Thymus (tissue), 11 donors: ENCODE results near the gene LRIG1. TPM values are rescaled to one million over a fixed set of nuclear protein-coding genes. Genes with fewer than 3 reads are reported as not detected.
A peak's percentile ranks its signal among the peaks of the same experiment; 100 is the strongest.

ENCODE experiments used
- DNase-seq, 9 donors: peaks; one replicate each; pipeline ENCODE4 v3.0.0-alpha.2; 2013; ENCODE audit warnings: low spot score in 9 of 9, low read depth in 6 of 9, missing footprints in 1 of 9
- H3K27ac ChIP-seq, 2 donors: one replicate each; pipeline ENCODE4 v1.5.1; 2013; ENCODE audit warnings: control low read depth in 1 of 2, low read depth in 1 of 2, low read length in 1 of 2, mild to moderate bottlenecking in 1 of 2, moderate library complexity in 1 of 2
- H3K27me3 ChIP-seq, 2 donors: one replicate each; pipeline ENCODE4 v1.5.1; 2013; ENCODE audit warnings: low read length in 1 of 2; ENCODE audit not compliant: control insufficient read depth in 2 of 2, insufficient read depth in 1 of 2
- H3K36me3 ChIP-seq, 2 donors: one replicate each; pipeline ENCODE4 v1.5.1; 2013; ENCODE audit warnings: low read length in 1 of 2, mild to moderate bottlenecking in 1 of 2, moderate library complexity in 1 of 2; ENCODE audit not compliant: control insufficient read depth in 2 of 2, insufficient read depth in 2 of 2
- H3K4me1 ChIP-seq, 2 donors: one replicate each; pipeline ENCODE4 v1.5.1; 2013; ENCODE audit warnings: low read length in 2 of 2; ENCODE audit not compliant: control insufficient read depth in 2 of 2, insufficient read depth in 2 of 2
- H3K4me3 ChIP-seq, 2 donors: one replicate each; pipeline ENCODE4 v1.5.1; 2013; ENCODE audit warnings: low read length in 2 of 2, control low read depth in 1 of 2, mild to moderate bottlenecking in 1 of 2
- H3K9me3 ChIP-seq, 2 donors: one replicate each; pipeline ENCODE4 v1.5.1; 2013; ENCODE audit warnings: low read length in 1 of 2, mild to moderate bottlenecking in 1 of 2; ENCODE audit not compliant: control insufficient read depth in 2 of 2, insufficient read depth in 1 of 2
- WGBS: extraction: QIAGEN DNeasy Blood & Tissue Kit; methylation state at CpG from one replicate; pipeline ENCODE4 v1.1.7; 2013; 5-methylcytosine and 5-hydroxymethylcytosine counted together
- polyA plus RNA-seq: library from polyadenylated mRNA; stranded (reverse); fragments of 200-250 nt; gene quantifications from one replicate; pipeline ENCODE4 v1.2.3, GENCODE V29; 2013
- total RNA-seq: library from RNA; stranded (reverse); fragments of 120-200 nt; gene quantifications from one replicate; pipeline ENCODE4 v1.2.4, GENCODE V29; 2013
- donor health status: healthy.

LRIG1 gene
- total and polyA plus RNA-seq, 2 donors = 8.8 to 10.9 TPM

DNA sequence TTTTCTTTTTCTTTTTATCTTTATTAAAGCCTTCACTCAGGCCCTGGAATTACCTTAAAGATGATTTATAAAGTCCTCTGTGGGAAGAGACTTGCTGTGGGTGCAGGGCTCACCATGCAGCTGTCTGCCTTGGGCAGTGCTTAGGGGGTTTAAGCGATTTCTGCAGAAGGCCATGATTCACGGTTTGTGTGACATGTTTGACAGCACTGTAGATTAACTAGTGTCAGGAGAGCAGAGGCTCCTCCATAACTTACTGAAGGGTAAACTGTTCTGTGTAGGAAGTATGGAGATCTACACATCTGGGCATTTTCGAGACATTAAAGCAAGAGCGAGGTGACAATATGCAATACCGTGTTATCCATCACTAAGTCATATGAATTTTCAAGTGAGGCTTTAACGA is 137.7 kb downstream of the LRIG1 start:
- Histone ChIP-seq H3K27ac (no peak overlapping the region), H3K27me3 (no peaks in the 10 kb centered on the region), H3K4me3 (no peak overlapping the region), H3K4me1 (no peaks in the 10 kb centered on the region), H3K36me3 (no peaks in the 10 kb centered on the region), H3K9me3 (no peaks in the 10 kb centered on the region)
- WGBS = 97% methylated on average over 6 of the region's 6 CpGs
- DNase-seq = no peak

DNA sequence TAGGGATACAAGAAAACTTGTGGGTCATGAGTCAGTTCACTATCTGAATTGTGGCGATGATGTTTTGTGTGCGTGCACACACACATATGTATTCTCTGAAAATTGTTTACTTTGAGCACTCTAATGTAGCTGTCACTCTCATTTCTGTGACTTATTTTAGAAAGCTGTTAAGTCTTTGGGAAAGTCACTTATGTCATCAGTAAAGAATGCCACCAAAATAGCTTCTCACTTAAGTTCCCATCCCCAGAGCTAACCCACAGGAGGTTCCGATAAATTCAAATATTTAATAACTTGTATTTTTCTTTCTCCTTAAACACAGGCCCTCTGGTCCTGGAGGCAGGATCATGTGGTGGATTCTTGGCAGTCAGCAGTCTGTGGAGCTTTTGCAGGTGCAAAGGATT is 138.3 kb downstream of the LRIG1 start:
- Histone ChIP-seq H3K9me3 (no peaks in the 10 kb centered on the region), H3K4me3 (no peak overlapping the region), H3K4me1 (no peaks in the 10 kb centered on the region), H3K36me3 (no peaks in the 10 kb centered on the region), H3K27ac (no peak overlapping the region), H3K27me3 (no peaks in the 10 kb centered on the region)
- WGBS = 98% methylated on average over 3 of the region's 3 CpGs
- no peak for DNase-seq

DNA sequence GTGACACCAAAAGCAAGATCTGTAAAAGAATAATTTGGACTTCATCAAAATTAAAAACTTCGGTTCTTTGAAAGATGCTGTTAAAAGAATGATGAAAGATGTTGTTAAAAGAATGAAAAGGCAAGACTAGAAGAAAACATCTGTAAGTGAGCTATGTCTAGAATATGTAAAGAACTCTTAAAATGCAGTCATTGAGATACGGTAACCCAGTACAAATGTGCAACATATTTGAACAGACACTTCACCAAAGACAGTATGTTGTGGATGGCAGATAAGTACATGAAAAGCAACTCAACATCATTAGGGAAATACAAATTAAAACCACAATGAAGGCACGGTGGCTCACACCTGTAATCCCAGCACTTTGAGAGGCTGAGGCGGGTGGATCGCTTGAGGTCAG is 139.5 kb downstream of the LRIG1 start:
- no peak overlapping the region for H3K27ac ChIP-seq
- no peak overlapping the region for H3K4me3 ChIP-seq
- H3K9me3 ChIP-seq = no peaks in the 10 kb centered on the region
- no peak for DNase-seq
- H3K36me3 ChIP-seq = no peaks in the 10 kb centered on the region
- 94% methylated on average over 5 of the region's 5 CpGs for WGBS
- no peaks in the 10 kb centered on the region for H3K27me3 ChIP-seq
- no peaks in the 10 kb centered on the region for H3K4me1 ChIP-seq

DNA sequence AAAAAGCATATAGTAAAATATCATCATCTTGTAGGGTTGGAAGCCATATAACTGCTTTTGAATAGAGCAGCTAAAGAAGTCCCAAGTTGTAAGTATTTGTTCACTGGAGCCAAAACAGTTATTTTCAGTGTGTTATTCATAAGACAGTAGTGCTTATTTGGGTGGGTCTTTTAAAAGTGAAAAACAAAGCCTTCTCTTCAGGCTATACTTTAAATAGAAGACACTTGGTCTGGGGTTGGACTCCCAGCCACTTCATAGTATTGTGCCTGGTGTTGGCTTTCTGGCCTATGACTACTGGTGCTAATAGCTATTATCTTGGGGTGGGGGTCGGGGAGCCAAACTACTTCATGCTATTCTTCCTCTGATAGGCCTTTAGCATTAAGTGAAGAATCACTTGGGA is 144.8 kb downstream of the LRIG1 start:
- Histone ChIP-seq H3K4me1 (no peaks in the 10 kb centered on the region), H3K27ac (no peak overlapping the region), H3K36me3 (no peaks in the 10 kb centered on the region), H3K9me3 (no peaks in the 10 kb centered on the region), H3K27me3 (no peaks in the 10 kb centered on the region), H3K4me3 (no peak overlapping the region)
- 99% methylated on average over 1 of the region's 1 CpG for WGBS
- no peak for DNase-seq

DNA sequence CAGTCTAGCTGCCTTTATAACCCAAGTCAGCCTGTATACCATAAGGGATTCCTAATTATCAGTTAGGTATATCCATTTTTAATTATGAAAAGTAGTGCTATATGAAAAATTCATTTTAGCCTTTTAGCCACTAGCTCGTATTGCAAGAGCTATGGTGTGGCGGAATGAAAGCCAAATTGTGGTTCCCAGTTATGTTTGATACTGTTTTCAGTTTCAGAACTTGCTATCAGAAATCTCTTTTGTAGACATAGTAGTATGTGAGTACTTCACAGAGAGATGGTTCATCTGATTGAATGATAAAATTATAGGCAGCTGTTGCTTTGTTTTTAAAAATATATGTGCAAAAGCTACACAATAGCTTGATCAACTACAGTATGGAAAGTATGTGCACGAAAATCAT is 145.4 kb downstream of the LRIG1 start:
- Histone ChIP-seq H3K4me3 (no peak overlapping the region), H3K4me1 (no peaks in the 10 kb centered on the region), H3K9me3 (no peaks in the 10 kb centered on the region), H3K27ac (no peak overlapping the region), H3K27me3 (no peaks in the 10 kb centered on the region), H3K36me3 (no peaks in the 10 kb centered on the region)
- DNase-seq = peak in 1 of 9 donors; percentile 42
- 15% methylated on average over 3 of the region's 3 CpGs for WGBS

DNA sequence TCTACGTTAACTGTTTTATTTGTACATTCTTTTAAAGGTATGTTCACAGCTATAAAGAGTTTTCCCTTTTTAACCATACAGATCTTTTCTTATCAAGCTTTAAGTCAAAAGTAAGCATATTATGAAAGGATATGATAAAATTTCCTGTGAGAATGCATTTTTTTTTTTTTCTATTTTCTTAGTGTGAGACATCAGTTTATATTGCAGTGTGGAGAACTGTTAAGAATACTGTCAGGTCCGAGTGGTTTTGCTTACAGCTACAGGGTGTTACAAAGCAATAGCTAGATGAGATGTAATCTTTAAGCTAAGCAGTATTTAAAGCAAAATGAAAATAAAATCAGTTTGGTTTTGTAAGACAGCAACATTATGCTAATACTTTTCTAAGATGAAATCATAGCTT is 146.8 kb downstream of the LRIG1 start:
- Histone ChIP-seq H3K4me1 (no peaks in the 10 kb centered on the region), H3K27me3 (no peaks in the 10 kb centered on the region), H3K36me3 (no peaks in the 10 kb centered on the region), H3K9me3 (no peaks in the 10 kb centered on the region), H3K27ac (no peak overlapping the region), H3K4me3 (no peak overlapping the region)
- WGBS = 64% methylated on average over 2 of the region's 2 CpGs
- no peak for DNase-seq

DNA sequence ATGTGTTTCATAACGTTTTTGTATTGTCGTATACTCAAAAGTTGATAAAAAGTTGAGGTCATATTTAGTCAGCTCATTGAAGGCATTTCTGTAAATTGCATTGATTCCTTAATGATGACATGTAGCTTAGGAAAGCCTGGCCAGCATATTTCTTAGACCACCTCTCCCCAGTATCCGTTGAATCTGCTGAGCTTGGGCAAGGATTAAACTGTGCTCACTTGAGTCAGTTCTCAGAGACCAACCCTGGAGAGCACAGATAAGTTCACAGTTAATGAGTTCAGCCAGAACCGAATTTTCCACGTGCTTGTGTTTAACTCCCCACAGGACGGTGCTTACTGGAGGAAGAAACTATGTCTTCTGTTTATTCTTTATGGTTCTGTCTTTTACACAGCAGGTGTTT is 147.3 kb downstream of the LRIG1 start:
- H3K27me3 ChIP-seq = no peaks in the 10 kb centered on the region
- H3K9me3 ChIP-seq = no peaks in the 10 kb centered on the region
- H3K36me3 ChIP-seq = no peaks in the 10 kb centered on the region
- H3K4me1 ChIP-seq = no peaks in the 10 kb centered on the region
- no peak overlapping the region for H3K4me3 ChIP-seq
- H3K27ac ChIP-seq = no peak overlapping the region
- DNase-seq = no peak
- whole genome bisulfite sequencing = 92% methylated on average over 6 of the region's 6 CpGs

DNA sequence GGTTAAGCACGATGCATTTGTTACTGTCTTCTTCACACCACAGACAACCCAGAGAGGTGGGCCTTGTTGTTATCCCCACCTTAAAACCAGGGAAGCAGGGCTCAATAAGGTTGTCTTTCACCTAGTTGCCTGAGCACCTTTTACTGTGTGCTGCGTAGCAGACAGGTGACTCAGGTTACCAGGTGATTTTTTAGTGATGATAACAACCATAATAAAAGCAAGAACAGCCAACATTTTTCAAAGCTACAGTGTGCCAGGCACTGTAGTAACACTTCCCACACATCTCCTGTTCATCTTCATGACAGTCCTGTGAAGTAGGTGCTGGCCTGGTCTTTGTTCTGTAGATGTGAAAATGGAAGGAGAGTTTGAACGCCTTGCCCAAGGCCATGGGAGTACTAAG is 147.8 kb downstream of the LRIG1 start:
- Histone ChIP-seq H3K27ac (no peak overlapping the region), H3K27me3 (no peaks in the 10 kb centered on the region), H3K9me3 (no peaks in the 10 kb centered on the region), H3K4me3 (no peak overlapping the region), H3K36me3 (no peaks in the 10 kb centered on the region), H3K4me1 (no peaks in the 10 kb centered on the region)
- 97% methylated on average over 3 of the region's 3 CpGs for WGBS
- DNase-seq = no peak

DNA sequence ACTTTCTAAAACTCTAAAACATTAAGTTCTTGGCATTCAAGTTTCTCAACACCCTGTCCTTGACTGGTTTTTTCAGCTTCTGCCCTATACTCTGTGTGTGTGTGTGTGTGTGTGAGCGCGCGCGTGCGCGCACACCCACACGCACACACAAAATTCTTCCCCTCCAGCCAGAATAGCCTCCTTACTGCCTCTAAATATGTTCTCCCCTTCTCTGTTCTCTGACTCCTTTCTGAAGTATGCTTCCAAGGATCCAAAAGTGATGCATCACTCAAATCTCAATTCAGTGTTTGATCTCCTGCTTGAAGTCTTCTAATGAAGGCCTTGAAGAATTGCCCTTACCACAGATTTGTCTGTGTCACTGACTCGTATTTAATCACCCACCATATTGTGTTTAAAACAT is 150.2 kb downstream of the LRIG1 start:
- WGBS = 94% methylated on average over 8 of the region's 8 CpGs
- Histone ChIP-seq H3K4me1 (no peaks in the 10 kb centered on the region), H3K27ac (no peak overlapping the region), H3K9me3 (no peaks in the 10 kb centered on the region), H3K4me3 (no peak overlapping the region), H3K27me3 (no peaks in the 10 kb centered on the region), H3K36me3 (no peaks in the 10 kb centered on the region)
- no peak for DNase-seq

DNA sequence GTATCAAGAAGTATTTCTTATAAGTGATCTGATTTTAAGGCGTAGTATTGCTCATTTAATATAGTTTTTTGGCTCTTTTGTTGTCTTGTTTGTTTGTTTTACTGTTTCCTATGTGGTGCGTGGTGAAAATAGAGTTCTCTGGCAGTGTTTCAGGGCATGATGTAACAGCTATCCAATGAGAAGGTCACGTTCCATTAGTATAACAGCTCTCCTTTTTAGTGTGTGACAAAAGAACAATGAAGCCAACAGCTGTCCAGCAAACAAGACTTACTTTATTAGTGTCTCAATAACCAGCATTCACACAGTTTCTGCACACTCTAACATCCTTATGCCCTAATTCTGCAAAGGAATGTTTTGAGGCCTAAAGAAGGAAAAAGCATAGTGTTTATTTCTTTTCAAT is 152.1 kb downstream of the LRIG1 start:
- H3K4me3 ChIP-seq = no peak overlapping the region
- H3K27ac ChIP-seq = no peak overlapping the region
- DNase-seq = no peak
- WGBS = 94% methylated on average over 3 of the region's 3 CpGs
- H3K36me3 ChIP-seq = no peaks in the 10 kb centered on the region
- no peaks in the 10 kb centered on the region for H3K9me3 ChIP-seq
- no peaks in the 10 kb centered on the region for H3K4me1 ChIP-seq
- H3K27me3 ChIP-seq = no peaks in the 10 kb centered on the region
